SKM-1 treated with dmso at 0.1 percent for 144 hours (cell line): Measurements from ENCODE around the gene ANXA9.

Experiments used
- DNase-seq: peaks from one replicate; lab custom pipeline; 2025; ENCODE audit not compliant: unreplicated experiment; lab: John Stamatoyannopoulos, UW

Gene ANXA9

DNA sequence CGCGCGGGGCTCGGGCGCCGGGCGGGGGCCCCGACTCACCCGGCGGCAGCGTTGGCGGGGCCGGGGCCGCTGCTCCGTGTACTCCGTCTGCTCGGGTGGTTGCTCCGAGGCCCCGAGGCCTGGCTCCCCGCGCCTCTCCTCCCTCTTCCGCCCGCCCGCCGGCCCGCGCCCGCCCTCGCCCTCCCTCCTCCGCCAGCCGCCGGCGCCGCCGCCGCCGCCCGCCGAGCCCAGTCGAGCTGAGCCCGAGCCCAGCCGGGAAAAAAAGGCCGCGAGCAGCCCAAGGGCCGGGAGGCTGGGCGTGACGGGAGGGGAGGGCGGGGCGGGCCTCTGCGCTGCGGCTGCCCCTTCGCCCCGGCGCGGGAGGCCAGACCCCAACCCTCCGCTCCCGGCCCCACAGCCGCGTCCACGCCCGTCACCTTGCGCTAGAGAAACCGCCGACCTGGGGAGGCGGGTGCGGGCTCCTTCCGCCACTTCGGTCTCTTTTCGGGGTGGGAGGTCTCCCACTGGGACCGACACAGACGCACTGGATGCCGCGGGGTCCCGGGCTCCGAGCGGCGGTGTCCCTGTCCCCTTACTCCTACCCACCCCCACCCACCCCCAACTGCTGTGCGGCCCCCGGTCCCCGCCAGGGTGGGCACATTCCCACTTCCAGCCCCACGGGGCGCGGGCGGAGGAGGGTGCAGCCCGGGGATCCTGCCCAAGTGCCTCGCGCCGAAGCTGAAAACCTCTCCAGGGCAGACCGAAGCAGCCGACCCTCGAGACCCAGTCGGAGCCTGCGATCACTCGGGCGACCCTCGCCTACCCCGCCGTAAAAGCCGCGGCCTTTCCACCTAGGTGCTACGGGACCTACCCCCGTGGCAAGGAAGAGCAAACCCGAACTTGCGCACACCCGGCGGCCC, 7.3 kb upstream of the ANXA9 start, which contains the start of gene CERS2:
TSS of gene CERS2 (minus strand) at position 256 of the 899 bp plus-strand sequence. CDS start 5,745 bp downstream, outside the sequence.
- no peak for DNase-seq

DNA sequence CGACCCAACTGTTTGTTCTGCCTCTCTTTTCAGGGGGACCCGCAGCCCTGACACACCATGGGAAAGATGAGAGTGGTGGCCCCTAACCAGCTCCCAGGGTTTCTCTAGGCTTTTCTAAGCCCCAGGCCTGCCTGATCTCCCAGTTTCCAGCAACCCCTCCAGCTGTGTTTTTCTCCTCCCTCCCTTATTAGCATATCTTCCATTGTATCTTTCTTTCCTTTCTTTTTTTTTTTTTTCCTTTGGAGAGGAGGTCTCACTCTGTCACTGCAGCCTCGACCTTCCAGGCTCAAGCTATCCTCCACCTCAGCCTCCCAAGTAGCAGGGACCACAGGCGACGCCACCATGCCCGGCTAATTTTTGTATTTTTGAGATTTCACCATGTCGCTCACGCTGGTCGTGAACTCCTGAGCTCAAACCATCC, 5.7 kb upstream of the ANXA9 start:
- DNase-seq, result no peak

DNA sequence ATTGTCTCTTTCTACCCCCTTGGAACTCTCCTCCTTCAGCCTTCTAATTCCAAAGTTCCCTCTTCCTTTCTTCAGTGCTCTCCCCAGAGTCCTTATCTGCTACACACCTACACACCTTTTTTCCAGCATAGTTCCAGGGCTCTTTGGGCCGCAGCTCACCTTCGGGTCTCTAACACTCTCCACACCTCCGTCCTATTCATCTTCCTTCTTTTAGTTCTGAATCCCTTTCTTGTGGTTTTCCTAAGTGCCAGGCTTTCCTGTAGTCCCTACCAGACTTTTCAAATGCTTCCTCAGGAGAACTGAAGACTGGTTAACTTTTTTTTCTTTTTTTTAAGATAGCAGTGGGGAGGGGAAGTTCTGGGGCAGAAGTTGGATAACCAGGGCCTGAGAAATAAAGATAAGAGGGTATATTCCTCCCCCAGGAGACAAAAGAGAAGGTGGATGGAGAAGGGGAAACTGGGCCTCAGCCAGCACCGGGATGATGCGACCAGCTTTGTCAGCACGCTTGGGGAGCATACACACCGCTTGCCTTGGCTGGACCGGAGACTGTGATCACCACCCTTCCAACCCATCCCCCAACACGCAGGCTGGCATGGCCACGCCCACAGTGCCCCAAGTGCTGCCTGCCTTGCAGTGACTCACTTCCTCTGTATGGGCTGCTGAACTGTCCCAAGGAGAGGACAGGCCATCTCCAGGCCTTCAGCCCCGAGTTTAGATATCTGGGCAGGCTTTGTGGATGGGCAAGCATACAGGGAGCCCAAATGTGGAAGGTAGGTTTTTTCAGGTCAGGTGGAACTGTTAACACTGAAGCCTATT, 5.0 kb upstream of the ANXA9 start:
- DNase-seq, result peak; percentile 92

DNA sequence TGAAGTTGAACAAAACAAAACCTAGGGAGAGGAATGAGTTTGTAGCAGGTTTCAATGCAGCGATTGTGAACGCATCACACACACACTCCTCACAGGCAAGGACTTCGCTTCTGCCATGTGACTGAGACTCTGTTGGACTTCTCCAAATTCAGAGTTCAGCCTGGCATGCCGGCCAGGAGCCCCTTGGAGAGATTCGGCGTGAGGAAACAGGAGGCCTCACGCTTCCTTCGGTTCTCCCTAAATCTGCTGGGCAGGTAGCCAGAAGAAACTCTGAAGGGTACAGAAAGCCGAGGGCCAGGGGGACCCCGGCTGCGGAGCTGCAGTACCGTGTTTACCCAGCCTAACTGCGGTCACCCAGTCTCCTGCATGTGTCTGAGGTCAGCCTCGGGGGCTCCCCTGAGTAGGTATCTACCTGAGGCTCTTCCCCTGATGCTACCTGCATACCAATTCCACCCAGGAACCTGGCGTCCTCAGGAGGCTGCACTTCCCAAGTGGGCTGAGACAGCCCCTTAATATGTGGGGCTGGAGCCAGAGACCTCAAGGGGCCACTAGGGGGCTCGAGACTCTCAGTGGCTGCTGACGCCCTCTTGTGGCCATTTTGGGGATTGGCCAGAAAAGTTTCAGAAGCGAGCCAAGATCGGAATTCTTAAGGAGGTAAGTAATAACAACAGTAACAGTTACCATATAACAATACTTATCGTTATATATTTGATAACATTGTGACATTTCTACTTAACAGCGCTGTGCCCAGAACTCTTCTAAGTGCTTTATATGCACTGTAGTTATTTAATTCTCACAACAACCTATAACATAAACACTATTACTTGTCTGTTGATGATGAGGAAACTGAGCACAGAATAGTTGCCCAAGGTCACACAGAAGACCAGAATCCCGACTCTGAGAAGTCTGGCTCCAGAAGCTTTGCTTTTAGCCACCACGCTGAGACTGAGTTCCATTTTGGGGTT, 2.7 kb upstream of the ANXA9 start:
- peak; percentile 96 for DNase-seq

DNA sequence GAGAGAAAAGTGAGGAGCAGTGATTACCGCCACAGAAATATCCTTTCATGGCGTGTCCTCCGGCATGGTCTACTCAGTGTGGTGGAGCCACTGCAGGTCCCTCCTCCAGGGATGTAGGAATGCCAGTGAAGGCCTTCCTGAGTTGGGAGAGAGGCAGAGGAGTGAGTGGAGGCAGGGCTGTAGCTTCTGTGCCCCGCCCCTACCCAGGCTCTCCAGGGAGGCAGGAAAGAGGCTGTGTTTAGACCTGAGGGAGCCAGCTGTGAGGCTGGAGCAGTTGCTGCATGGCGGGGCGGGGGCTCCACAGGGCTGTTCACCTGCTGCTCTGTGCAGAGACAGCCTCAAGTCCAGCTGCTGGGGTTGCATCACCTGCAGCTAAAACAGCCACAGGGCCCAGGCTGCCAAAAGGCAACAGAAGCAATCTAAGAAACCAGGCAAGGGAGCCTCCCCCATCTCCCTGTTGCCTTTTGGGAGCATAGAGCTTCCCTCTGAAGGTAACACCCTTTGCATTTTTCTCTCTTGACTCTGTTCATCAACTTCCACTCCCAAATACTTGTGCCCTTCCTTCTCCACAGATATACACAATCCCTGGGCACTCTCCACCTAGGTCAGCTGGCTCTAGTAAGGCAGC, 801 bp upstream of the ANXA9 start:
- no peak for DNase-seq

DNA sequence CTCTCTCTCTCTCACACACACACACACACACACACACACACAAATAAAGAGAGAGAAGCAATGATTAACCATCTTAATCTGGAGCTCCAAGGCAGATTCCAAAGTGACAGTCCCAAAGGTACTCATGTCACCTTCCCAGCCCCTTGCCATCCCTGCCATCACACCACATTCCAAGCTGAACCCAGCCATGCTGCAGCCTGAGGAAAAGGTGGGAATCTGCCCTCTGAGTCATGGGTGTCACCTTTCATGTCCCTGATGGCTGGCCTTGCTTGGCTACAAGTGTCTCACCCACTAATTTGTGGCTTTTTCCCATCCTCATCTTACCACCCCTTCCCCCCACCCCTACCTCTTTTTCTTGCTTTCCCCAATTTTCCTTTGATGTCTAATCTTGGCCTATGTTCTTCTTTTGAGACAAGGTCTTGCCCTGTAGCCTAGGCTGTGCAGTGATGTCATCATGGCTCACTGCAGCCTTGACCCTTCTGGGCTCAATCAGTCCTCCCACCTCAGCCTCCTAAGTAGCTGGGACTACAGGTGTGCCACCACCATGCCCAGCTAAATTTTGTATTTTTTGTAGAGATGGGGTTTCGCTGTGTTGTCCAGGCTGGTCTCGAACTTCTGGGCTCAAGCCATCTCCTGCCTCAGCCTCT, 3.2 kb downstream of the ANXA9 start:
- DNase-seq, result no peak

DNA sequence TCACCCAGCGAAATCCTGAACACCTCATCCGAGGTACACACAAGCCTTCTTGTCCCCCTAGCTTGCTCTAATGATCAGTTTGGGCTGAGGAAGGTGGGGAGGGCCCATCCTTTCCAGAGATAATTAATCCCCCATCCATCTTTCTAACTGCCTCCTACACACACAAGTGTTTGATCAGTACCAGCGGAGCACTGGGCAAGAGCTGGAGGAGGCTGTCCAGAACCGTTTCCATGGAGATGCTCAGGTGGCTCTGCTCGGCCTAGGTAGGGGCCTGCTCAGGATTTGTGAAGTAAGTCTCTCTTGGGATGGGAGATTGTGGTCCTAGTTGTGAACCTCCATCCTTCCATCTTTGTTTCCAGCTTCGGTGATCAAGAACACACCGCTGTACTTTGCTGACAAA, 5.8 kb downstream of the ANXA9 start:
- no peak for DNase-seq

DNA sequence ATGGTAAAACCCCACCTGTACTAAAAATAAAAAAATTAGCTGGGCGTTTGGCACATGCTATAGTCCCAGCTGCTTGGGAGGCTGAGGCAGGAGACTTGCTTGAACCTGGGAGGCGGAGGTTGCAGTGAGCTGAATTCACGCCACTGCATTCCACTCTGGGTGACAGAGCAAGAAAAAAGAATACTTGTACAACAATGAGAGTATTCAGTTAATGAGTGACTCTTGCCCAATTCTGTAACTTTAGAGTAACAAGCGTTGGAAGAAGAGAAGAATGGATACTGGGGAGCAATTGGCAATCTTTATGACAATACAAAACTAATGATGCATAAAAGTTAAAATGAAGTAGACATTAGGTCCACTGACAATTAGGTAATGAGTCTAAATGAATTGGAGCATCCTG, 10.5 kb downstream of the ANXA9 start:
- DNase-seq, result no peak

DNA sequence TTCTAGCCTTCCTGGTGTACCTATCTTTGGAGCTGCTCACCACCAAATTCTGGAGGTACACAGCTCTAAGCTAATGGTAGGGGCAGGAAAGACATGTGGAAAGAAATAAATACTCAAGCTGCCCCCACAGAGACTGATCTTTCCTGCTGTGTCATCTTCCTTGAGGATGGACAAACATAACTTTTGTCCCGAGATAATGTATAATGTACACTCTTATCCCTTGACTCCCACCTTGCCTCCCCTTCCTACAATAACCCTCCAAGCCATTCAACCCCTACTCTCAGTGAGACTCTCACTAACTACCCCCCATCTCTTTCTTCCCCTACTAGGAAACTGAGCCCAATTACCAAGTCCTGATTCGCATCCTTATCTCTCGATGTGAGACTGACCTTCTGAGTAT, 12.2 kb downstream of the ANXA9 start:
- DNase-seq, result no peak

DNA sequence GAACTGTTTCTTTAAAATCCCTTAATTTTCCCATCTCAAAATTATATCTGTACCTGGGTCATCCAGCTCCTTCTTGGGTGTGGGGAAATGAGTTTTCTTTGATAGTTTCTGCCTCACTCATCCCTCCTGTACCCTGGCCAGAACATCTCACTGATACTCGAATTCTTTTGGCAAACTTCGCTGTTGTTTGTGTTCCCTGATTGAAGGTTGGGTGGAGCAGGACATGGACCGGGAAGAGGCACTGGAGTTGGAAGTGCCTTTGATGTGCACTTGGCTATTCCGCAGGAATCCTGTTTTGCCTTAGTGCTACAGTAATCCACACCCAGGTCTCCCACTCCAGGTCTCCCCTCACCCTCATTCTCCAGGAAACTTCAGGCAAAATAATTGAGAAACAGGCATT, 13.4 kb downstream of the ANXA9 start:
- DNase-seq, result no peak

DNA sequence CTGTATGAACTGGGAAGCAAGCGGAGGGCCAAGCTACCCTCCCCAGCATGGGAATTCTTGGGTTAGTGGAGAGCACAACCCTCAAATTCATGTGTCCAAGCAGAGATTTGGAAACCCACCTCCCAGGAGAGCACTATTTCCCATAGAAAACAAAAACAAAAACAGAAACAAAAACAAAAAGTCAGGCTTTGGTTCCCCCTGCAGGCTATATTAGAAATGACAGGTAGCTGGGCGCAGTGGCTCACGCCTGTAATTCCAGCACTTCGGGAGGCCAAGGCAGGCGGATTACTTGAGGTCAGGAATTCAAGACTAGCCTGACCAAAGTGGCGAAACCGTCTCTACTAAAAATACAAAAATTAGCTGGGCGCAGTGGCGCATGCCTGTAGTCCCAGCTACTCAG, 13.8 kb downstream of the ANXA9 start:
- no peak for DNase-seq

DNA sequence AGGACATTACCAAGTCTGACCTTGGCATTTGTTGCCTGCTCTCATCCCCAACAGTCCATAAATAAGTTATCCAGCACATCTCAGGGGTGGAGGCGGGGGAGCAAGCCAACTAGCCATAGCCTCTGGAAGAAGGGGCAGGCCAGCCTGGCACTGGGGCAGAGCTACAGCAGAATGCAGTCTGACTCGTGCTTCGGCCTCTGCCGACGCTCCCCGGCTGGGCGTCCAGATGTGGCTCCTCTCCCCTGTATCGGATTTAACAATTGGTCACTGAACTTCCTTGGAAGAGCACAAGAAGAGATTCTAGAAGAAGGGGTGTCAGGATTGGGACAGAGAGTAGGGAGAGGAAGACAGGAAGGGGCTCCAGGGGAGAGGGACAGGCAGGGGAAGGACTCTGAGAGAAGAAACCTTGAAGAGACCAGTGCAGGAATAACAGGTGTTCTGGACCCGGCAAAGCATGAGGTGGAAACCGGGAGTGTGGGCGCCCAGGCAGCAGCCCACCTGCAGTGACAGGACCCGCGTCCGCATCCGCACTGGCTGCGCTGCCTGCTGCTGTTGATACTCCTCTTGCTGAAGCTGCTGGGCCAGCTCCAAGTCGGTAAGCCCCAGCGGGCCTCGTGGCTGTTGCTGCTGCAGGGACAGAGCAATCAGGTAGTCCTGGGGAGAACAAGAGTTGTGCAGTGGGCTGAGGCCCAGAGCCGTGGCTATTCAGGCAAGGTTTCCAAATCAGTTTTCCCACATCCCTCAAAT, 15.2 kb downstream of the ANXA9 start:
- no peak for DNase-seq

DNA sequence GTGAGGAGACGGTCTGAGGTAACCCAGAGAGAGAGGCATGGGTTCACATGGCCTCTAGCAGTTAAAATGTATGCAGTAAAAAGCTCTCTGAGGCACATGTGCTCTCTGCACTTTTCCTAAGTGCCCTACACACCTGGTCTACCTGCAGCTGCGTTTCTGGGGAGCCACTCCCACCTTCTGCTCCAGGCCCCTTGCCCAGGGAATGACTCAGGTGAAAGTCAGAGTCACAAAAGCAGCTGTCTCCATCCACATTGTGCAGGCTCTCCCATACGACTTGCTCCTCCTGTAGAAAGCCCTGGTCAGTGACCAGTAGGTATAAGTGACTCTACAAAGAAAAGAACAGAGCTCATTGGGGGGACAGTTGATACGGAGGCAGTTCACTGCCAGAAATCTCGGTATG, 15.9 kb downstream of the ANXA9 start:
- no peak for DNase-seq

DNA sequence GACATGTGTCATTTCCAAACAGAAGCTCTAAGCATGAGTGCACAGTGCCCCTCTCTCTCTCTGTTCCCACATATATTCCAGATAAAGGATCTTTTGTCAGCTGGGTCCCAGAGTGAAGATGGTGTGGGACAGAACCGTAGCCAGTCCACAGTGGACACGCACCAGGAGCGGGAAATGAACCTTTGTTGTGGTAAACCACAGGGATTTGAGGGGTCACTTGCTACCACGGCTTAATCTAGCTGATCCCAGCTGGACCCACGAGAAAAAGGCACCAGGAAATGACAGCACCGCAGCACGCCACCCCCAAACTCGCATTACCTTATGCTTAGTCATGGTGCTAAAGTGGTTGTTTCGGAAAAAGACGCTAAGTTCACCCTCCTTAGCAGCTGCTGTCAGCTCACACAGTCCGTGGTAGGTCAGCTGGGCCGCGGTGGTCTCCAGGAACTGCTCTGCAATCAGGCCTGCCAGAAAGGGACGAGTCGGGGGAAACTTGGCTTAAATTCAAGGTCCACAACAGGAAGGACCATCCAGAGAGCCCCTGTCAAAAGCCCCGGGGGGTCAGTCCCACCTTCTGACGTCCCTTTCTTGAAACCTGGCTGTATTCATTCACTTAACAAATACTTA, 17.1 kb downstream of the ANXA9 start:
- DNase-seq, result no peak

DNA sequence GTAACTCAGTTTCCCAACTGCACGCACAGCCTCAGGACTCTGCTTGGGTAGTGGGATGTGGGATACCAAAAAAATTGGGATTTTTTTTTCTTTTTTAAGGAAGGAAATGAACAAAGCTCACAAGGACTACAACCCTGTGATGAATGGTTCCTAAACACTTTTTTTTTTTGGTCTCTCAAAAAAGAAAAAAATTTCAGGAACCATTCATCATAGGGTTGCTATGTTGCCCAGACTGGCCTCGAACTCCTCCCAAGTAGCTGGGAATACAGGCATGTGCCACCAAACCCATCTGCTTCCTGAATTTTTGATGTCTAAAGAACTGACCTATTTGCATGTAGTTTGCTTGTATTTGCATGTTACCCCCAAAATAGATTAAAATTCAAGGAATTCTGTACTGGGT, 17.8 kb downstream of the ANXA9 start:
- no peak for DNase-seq

DNA sequence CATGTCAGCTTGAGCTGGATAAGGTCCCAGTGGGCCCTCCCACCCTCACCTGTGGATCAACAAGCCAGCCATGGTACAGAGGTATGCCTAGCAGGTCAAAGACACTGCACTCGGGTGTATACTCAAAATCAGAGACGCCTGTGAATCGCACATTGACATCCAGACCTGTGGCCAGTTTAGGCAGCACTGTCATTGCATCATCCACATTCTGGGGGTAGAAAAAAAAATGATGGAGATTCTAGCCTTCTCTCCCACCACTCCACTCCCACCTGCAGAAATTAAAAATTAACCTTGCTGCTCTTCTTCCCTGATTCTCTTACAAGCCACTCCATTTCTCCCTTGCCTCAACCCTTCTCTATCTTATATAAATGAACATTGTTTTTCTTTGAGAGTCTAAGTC, 18.3 kb downstream of the ANXA9 start:
- DNase-seq, result no peak

DNA sequence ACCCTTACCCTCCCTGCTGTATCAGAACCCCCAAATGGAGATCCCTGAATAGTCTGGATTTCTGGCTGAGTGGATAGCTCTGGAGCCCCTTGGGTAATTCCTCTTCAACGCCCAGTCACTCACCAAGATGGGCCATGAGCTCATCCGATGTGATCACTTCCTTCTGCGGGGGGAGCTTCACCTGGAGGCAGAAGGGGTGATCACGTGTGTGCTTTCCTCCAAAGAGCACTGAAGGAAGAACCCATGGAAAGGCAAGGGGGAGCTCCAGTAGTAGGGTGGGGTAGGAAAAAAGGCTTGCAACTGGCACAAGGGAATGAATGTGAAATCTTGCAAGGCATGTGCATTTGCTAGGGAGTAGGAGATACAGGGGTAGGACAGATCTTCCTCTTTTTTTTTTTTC, 19.5 kb downstream of the ANXA9 start:
- peak; percentile 85 for DNase-seq

DNA sequence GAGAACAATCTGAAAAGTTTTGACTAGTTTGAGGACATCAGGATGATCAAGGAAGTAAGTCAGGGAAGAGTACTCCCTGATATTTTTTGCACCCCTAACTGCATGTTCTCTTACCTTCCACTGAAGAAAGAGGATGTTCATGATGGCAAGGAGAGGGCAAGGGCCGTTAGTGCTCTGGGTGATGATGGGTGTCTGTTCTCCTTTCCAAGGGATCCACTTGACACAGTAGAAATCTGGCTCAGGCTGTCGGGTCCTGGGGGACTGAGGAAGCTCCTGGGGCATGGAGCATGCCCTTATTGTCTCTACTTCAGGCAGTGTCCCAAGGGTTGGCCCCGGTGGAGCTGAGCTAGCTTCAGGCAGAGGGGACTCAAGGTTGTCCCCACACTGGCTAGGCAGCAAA, 20.0 kb downstream of the ANXA9 start:
- DNase-seq, result peak; percentile 81

DNA sequence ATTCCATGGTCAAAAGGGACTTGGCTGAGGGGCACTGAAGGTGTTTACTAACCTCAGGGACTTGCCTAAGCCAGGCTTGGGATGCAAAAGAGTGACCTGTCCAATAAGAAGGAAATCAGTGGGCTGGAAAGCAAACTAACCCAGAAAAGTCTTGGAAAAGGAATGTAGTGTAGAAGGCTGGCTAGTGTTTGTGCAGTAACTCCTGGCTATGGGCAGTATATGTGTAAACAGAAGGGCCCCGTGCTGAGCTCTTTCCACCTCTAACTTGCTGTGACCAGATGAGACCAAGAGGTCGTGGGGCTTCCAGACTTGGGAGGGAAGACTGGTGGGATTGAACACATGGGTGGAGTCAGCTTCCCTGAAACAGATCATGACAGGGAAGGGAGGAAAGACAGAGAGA, 20.5 kb downstream of the ANXA9 start:
- DNase-seq, result no peak
